ENCODE measurements around the gene PHLPP1.
A peak's percentile ranks its signal among the peaks of the same experiment; 100 is the strongest.

PHLPP1 gene

DNA sequence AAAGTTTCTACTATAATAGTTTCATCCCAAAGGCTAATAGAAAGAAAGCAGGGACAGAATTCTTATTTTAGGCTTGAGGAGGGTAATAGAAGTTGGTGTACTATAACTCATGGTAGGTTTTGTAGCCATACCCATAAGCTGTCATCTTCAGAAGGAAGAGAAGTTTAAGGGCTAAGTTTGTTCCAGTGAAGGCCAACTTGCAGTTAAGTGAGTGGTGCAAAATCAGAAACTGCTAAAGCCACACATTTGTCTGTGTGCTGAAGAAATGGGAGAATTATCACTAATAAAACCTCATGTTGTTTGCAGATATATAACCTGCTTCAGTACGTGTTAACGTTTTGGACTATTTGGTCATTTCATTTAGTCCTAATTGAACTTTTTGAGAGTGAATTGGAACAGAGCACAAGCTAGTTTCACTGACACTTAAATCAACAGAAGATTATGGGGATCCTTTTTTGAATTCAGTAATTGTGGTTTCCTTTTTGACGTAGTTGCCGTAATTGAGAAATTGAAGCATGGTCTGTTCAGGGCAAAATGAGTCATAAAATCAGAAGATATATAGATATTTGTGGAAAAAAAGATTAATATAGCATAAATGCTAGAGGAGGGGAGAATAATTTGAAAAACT lies 69.1 kb downstream of the PHLPP1 start:
- Histone ChIP-seq H3K4me2 (ENCODE audit: low read depth, low read length, poor library complexity, severe bottlenecking) (peak overlapping the region; percentile 49), H3K4me1 (ENCODE audit: insufficient read depth, low read length, poor library complexity, severe bottlenecking) (peaks cover 71% of the 10 kb centered on the region), H4K20me1 (ENCODE audit: insufficient read depth, low read length, poor library complexity, severe bottlenecking) (peaks cover 46% of the 10 kb centered on the region)

GRCh38 chr18:62784966-62785413 lies 69.6 kb downstream of the PHLPP1 start:
- peaks cover 52% of the 10 kb centered on the region for H4K20me1 ChIP-seq (ENCODE audit: insufficient read depth, low read length, poor library complexity, severe bottlenecking)
- H3K36me3 ChIP-seq (ENCODE audit: insufficient read depth, low read length), result no peaks in the 10 kb centered on the region
- H3K9me3 ChIP-seq (ENCODE audit: insufficient read depth, low read depth, low read length), result no peaks in the 10 kb centered on the region
- peaks cover 74% of the 10 kb centered on the region for H3K4me1 ChIP-seq (ENCODE audit: insufficient read depth, low read length, poor library complexity, severe bottlenecking)
- no peaks in the 10 kb centered on the region for H3F3A ChIP-seq (ENCODE audit: low read depth)
- no peaks in the 10 kb centered on the region for H3K9me2 ChIP-seq (replicated peaks; ENCODE audit: low read depth, low read length)
- no peaks in the 10 kb centered on the region for H3K27me3 ChIP-seq (ENCODE audit: insufficient read depth, low read length, poor library complexity, severe bottlenecking)
- peak overlapping the region; percentile 49 for H3K4me2 ChIP-seq (ENCODE audit: low read depth, low read length, poor library complexity, severe bottlenecking)
- H3K4me3 ChIP-seq (ENCODE audit: low read length, poor library complexity, severe bottlenecking), result peak overlapping the region; percentile 36
- H3K9ac ChIP-seq (ENCODE audit: low read depth, low read length, poor library complexity, severe bottlenecking), result no peak overlapping the region
- no peak overlapping the region for H2AFZ ChIP-seq (ENCODE audit: low read length)
- TF ChIP-seq, protein P1, sequence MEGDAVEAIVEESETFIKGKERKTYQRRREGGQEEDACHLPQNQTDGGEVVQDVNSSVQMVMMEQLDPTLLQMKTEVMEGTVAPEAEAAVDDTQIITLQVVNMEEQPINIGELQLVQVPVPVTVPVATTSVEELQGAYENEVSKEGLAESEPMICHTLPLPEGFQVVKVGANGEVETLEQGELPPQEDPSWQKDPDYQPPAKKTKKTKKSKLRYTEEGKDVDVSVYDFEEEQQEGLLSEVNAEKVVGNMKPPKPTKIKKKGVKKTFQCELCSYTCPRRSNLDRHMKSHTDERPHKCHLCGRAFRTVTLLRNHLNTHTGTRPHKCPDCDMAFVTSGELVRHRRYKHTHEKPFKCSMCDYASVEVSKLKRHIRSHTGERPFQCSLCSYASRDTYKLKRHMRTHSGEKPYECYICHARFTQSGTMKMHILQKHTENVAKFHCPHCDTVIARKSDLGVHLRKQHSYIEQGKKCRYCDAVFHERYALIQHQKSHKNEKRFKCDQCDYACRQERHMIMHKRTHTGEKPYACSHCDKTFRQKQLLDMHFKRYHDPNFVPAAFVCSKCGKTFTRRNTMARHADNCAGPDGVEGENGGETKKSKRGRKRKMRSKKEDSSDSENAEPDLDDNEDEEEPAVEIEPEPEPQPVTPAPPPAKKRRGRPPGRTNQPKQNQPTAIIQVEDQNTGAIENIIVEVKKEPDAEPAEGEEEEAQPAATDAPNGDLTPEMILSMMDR (conservative IDR thresholded peaks at IDR 0.05; ENCODE audit: low read length), result no peak
- no peak for TF ChIP-seq EZH2phosphoT487 (IDR thresholded peaks at IDR 0.05; ENCODE audit: borderline replicate concordance)
- H3K79me2 ChIP-seq (ENCODE audit: insufficient read depth, low read length), result peaks cover 92% of the 10 kb centered on the region

More for the DNA sequence above, 69.1 kb downstream of the PHLPP1 start:
- Histone ChIP-seq H2AFZ (ENCODE audit: low read length) (no peak overlapping the region), H3K79me2 (ENCODE audit: insufficient read depth, low read length) (peaks cover 92% of the 10 kb centered on the region), H3K9me2 (replicated peaks; ENCODE audit: low read depth, low read length) (no peaks in the 10 kb centered on the region), H3F3A (ENCODE audit: low read depth) (no peaks in the 10 kb centered on the region), H3K27me3 (ENCODE audit: insufficient read depth, low read length, poor library complexity, severe bottlenecking) (no peaks in the 10 kb centered on the region), H3K9ac (ENCODE audit: low read depth, low read length, poor library complexity, severe bottlenecking) (no peak overlapping the region), H3K9me3 (ENCODE audit: insufficient read depth, low read depth, low read length) (no peaks in the 10 kb centered on the region), H3K4me3 (ENCODE audit: low read length, poor library complexity, severe bottlenecking) (peak overlapping the region; percentile 36), H3K36me3 (ENCODE audit: insufficient read depth, low read length) (no peaks in the 10 kb centered on the region)
- TF ChIP-seq, protein P1 (conservative IDR thresholded peaks at IDR 0.05; ENCODE audit: low read length), result no peak
- TF ChIP-seq EZH2phosphoT487 (IDR thresholded peaks at IDR 0.05; ENCODE audit: borderline replicate concordance), result no peak

DNA sequence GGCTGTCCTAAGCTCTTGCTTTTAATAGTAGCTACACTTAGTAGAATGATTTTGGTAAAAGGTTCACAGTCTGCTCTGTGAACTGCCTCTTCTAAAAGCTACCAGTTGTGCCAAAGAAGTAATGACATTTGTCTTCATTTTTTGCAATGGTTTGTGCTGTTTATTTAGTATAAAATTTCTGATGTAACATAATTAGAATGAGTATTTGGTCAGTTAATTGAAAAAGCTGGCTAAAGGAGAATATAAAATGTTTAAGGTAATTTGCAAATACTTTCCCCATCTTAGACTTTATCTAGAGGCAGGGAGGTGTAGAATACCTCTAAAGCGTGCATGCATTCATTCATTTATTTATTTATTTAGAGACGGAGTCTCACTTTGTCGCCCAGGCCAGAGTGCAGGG lies 71.3 kb downstream of the PHLPP1 start:
- Histone ChIP-seq H3K9ac (ENCODE audit: low read depth, low read length, poor library complexity, severe bottlenecking) (no peak overlapping the region), H2AFZ (ENCODE audit: low read length) (no peak overlapping the region), H3K9me3 (ENCODE audit: insufficient read depth, low read depth, low read length) (no peaks in the 10 kb centered on the region), H3K4me1 (ENCODE audit: insufficient read depth, low read length, poor library complexity, severe bottlenecking) (peaks cover 75% of the 10 kb centered on the region), H3K4me2 (ENCODE audit: low read depth, low read length, poor library complexity, severe bottlenecking) (no peak overlapping the region), H3K79me2 (ENCODE audit: insufficient read depth, low read length) (peaks cover 87% of the 10 kb centered on the region), H4K20me1 (ENCODE audit: insufficient read depth, low read length, poor library complexity, severe bottlenecking) (peaks cover 58% of the 10 kb centered on the region), H3K9me2 (replicated peaks; ENCODE audit: low read depth, low read length) (no peaks in the 10 kb centered on the region), H3K36me3 (ENCODE audit: insufficient read depth, low read length) (no peaks in the 10 kb centered on the region), H3F3A (ENCODE audit: low read depth) (peaks cover 7% of the 10 kb centered on the region; the same call in 1 of the 2 replicates), H3K4me3 (ENCODE audit: low read length, poor library complexity, severe bottlenecking) (no peak overlapping the region), H3K27me3 (ENCODE audit: insufficient read depth, low read length, poor library complexity, severe bottlenecking) (no peaks in the 10 kb centered on the region)
- no peak for TF ChIP-seq EZH2phosphoT487 (IDR thresholded peaks at IDR 0.05; ENCODE audit: borderline replicate concordance)
- TF ChIP-seq, protein P1 (conservative IDR thresholded peaks at IDR 0.05; ENCODE audit: low read length), result no peak
